ENCODE results near the gene RPUSD1. TPM values are rescaled to one million over a fixed set of nuclear protein-coding genes. Genes with fewer than 3 reads are reported as not detected.
A peak's percentile ranks its signal among the peaks of the same experiment; 100 is the strongest.

The RPUSD1 gene
- total RNA-seq, 1 donor from 2014 or later, result 31.0 TPM

DNA sequence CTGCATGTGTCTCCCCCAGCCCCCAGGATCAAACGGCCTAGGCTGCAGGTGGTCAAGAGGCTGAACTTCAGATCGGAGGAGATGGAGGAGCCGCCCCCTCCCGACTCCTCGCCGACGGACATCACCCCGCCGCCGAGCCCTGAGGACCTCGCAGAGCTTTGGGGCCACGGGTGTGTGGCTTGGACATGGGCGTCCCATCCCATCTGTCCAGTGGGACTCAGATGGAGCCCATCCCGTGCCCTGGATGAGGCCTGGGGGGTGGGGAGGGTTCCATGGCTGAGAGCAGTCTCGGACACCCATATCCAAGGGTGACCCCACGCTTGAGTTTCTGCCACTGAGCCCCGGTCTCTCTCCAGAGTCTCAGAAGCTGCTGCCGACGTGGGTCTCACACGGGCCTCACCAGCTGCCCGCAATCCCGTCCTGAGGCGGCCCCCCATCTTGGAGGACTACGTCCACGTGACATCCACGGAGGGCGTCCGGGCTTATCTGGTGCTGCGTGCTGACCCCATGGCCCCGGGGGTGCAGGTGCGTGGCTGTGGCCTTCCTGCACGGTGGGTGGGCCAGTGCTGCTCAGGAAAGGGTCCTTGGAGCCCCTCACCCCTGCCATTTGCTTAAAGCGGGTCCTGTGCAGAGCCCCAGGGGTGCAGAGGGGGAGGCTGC lies 1.1 kb upstream of the RPUSD1 start:
- DNase-seq (ENCODE audit: low read depth), result no peak
- peak overlapping the region; percentile 81 for H3K4me3 ChIP-seq (ENCODE audit: low read depth, low read length)
- TF ChIP-seq, protein P1, sequence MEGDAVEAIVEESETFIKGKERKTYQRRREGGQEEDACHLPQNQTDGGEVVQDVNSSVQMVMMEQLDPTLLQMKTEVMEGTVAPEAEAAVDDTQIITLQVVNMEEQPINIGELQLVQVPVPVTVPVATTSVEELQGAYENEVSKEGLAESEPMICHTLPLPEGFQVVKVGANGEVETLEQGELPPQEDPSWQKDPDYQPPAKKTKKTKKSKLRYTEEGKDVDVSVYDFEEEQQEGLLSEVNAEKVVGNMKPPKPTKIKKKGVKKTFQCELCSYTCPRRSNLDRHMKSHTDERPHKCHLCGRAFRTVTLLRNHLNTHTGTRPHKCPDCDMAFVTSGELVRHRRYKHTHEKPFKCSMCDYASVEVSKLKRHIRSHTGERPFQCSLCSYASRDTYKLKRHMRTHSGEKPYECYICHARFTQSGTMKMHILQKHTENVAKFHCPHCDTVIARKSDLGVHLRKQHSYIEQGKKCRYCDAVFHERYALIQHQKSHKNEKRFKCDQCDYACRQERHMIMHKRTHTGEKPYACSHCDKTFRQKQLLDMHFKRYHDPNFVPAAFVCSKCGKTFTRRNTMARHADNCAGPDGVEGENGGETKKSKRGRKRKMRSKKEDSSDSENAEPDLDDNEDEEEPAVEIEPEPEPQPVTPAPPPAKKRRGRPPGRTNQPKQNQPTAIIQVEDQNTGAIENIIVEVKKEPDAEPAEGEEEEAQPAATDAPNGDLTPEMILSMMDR (conservative IDR thresholded peaks at IDR 0.05; ENCODE audit: low read depth, low read length), result no peak

DNA sequence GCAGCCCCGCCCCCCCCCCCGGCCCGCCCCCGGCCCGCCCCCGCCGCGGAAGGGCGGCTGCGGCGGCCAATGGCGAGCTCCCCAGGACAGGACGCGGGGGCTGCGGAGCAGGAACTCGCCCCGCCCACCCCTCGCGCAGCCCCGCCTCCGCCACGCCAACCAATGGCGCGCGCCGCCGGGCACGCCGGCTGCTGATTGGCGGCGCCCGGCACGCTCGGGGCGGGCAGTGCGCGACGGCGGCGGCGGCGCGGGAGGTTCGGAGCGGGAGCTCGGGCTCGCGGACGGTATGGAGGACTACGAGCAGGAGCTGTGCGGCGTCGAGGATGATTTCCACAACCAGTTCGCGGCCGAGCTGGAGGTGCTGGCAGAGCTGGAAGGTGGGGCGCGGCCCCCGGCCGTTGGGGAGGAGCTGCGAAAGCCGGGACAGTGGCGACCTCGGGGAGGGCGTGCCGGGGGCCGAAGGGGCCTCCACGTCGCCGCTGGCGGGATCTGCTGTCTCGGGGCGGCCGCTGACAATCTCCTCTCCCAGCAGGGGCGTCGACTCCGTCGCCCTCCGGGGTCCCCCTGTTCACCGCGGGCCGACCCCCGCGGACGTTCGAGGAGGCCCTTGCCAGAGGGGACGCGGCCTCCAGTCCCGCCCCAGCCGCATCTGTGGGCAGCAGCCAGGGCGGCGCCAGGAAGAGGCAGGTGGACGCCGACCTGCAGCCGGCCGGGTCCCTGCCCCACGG lies 382 bp upstream of the RPUSD1 start, which contains the start of gene CHTF18:
Gene CHTF18, plus strand, starts transcription at position 222 of the 728 bp plus-strand sequence. Its CDS starts 65 bp downstream, at position 287.
- H3K4me3 ChIP-seq (ENCODE audit: low read depth, low read length), result peak within 1 kb of the TSS; percentile 96
- no peak for DNase-seq (ENCODE audit: low read depth)
- TF ChIP-seq, protein P1 (conservative IDR thresholded peaks at IDR 0.05; ENCODE audit: low read depth, low read length), result no peak

DNA sequence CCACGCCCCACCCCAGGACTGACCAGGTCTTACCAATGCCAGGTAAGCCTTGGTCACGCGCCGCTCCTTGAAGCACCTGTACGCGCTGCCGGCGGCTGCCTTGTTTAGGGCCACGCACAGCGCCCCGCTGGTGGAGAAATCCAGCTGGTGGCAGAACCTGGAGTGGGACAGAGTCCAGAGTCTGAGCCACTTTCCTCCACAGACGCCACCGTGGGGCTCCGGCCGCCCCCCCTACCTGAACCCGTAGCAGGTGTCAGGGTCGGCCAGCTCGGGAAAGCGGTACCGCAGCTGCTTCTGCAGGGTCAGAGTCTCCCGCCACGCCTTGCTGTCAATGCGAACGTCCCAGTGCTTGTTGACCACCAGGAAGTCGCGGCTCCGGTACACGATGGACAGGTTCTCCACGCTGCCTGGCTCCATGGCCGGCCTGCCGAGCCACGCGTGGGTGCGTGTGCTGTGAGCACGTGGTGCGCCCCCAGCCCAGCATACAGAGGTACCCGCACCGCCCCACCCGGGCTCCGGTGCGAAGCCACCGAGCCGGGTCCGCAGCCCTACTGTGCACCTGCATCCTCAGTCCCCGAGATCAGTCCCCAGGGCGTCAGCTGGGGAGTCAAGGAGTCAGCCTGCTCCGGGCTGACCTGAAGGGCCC lies 737 bp downstream of the RPUSD1 start:
- H3K4me3 ChIP-seq (ENCODE audit: low read depth, low read length), result peak overlapping the region; percentile 96
- TF ChIP-seq, protein P1 (conservative IDR thresholded peaks at IDR 0.05; ENCODE audit: low read depth, low read length), result no peak
- no peak for DNase-seq (ENCODE audit: low read depth)

- no peak for DNase-seq (ENCODE audit: low read depth)
- no peak overlapping the region for H3K4me3 ChIP-seq (ENCODE audit: low read depth, low read length)
- TF ChIP-seq, protein P1 (conservative IDR thresholded peaks at IDR 0.05; ENCODE audit: low read depth, low read length), result peak; percentile 73
Observed at GRCh38 chr16:785563-786535, 2.3 kb downstream of the RPUSD1 start.

- DNase-seq (ENCODE audit: low read depth), result no peak
- H3K4me3 ChIP-seq (ENCODE audit: low read depth, low read length), result no peak overlapping the region
- TF ChIP-seq, protein P1 (conservative IDR thresholded peaks at IDR 0.05; ENCODE audit: low read depth, low read length), result no peak
Observed at GRCh38 chr16:784431-784830, 3.8 kb downstream of the RPUSD1 start.
